Neural cell (in vitro differentiated cells): ENCODE results near the gene AKAP9. TPM values are rescaled to one million over a fixed set of nuclear protein-coding genes. Genes with fewer than 3 reads are reported as not detected.

Experiments
- H2AFZ ChIP-seq: fragments of 200-600, 300-800 bp; sonication (generic), shearing (Covaris generic); 2 replicates; pipeline ENCODE4 v1.6.0; 2014; ENCODE audit warnings: low read depth, mild to moderate bottlenecking, antibody characterized with exemption, low read length, moderate library complexity
- H3F3A ChIP-seq: fragments of 200-600 bp; shearing (Covaris generic); 2 replicates; pipeline ENCODE4 v1.6.1; 2016; ENCODE audit warnings: mild to moderate bottlenecking, moderate library complexity, mixed read lengths, antibody characterized with exemption, low read length; ENCODE audit not compliant: insufficient read depth, poor library complexity, severe bottlenecking
- H3K27ac ChIP-seq: fragments of 200-600, 300-800 bp; sonication (generic), shearing (Covaris generic); 2 replicates; pipeline ENCODE4 v1.5.1; 2014; ENCODE audit warnings: mild to moderate bottlenecking, low read length, moderate library complexity
- H3K27me3 ChIP-seq: fragments of 300-800, 200-600 bp; sonication (generic), shearing (Covaris generic); 2 replicates; pipeline ENCODE4 v1.6.0; 2014; ENCODE audit warnings: mild to moderate bottlenecking, low read depth, low read length, moderate library complexity; ENCODE audit not compliant: insufficient read depth
- H3K36me3 ChIP-seq: fragments of 300-800, 200-600 bp; sonication (generic), shearing (Covaris generic); 2 replicates; pipeline ENCODE4 v1.5.1; 2014; ENCODE audit warnings: mild to moderate bottlenecking, antibody characterized with exemption, low read length, moderate library complexity; ENCODE audit not compliant: insufficient read depth
- H3K4me2 ChIP-seq: fragments of 300-800, 200-600 bp; sonication (generic), shearing (Covaris generic); 2 replicates; pipeline ENCODE4 v1.6.0; 2014; ENCODE audit warnings: mild to moderate bottlenecking, low read length
- H3K4me3 ChIP-seq: fragments of 300-800, 200-600 bp; sonication (generic), shearing (Covaris generic); 2 replicates; pipeline ENCODE4 v1.5.1; 2014; ENCODE audit warnings: mild to moderate bottlenecking, low read length, moderate library complexity
- H3K79me2 ChIP-seq: fragments of 200-600 bp; shearing (Covaris generic); replicated peaks from 2 replicates; pipeline ENCODE4 v1.6.0; 2014; ENCODE audit warnings: mild to moderate bottlenecking, low read length, moderate library complexity; ENCODE audit not compliant: insufficient read depth
- H3K9ac ChIP-seq: fragments of 300-800, 200-600 bp; sonication (generic), shearing (Covaris generic); 2 replicates; pipeline ENCODE4 v1.6.1; 2016; ENCODE audit warnings: mild to moderate bottlenecking, low read length, mixed read lengths
- H3K9me2 ChIP-seq: fragments of 200-600 bp; shearing (Covaris generic); 2 replicates; pipeline ENCODE4 v1.6.1; 2016; ENCODE audit warnings: mild to moderate bottlenecking, low read length, mixed read lengths; ENCODE audit not compliant: insufficient read depth
- H3K9me3 ChIP-seq: fragments of 200-600, 300-800 bp; sonication (generic), shearing (Covaris generic); 2 replicates; pipeline ENCODE4 v1.6.1; 2016; ENCODE audit warnings: mild to moderate bottlenecking, mixed run types, low read length, moderate library complexity, mixed read lengths
- H4K20me1 ChIP-seq: fragments of 200-600 bp; shearing (Covaris generic); 2 replicates; pipeline ENCODE4 v1.6.1; 2016; ENCODE audit warnings: mild to moderate bottlenecking, mixed run types; ENCODE audit not compliant: insufficient read depth
- EP300 ChIP-seq: fragments of 450-650 bp; conservative IDR thresholded peaks from 2 replicates; pipeline ENCODE4 v1.6.1; 2014; ENCODE audit warnings: antibody characterized with exemption, mild to moderate bottlenecking, moderate library complexity; ENCODE audit not compliant: poor library complexity, severe bottlenecking
- EZH2 ChIP-seq: fragments of 200-600, 300-800 bp; shearing (Covaris generic), sonication (generic); IDR thresholded peaks from 2 replicates; pipeline ENCODE4 v1.6.1; 2014; ENCODE audit warnings: antibody characterized with exemption, low read length, borderline replicate concordance, mild to moderate bottlenecking; ENCODE audit not compliant: insufficient read depth, poor library complexity, severe bottlenecking
- MXI1 ChIP-seq: fragments of 450-650 bp; conservative IDR thresholded peaks from 2 replicates; pipeline ENCODE4 v1.6.1; 2014; ENCODE audit warnings: antibody characterized with exemption, mild to moderate bottlenecking; ENCODE audit not compliant: poor library complexity, severe bottlenecking
- POLR2AphosphoS5 ChIP-seq: IDR thresholded peaks from 2 replicates; pipeline ENCODE4 v1.6.1; 2012
- RAD21 ChIP-seq: fragments of 450-650 bp; conservative IDR thresholded peaks from 2 replicates; pipeline ENCODE4 v1.6.1; 2014; ENCODE audit warnings: antibody characterized with exemption, mild to moderate bottlenecking, moderate library complexity
- SMC3 ChIP-seq: fragments of 450-650 bp; conservative IDR thresholded peaks from 2 replicates; pipeline ENCODE4 v1.6.1; 2014; ENCODE audit warnings: antibody characterized with exemption, mild to moderate bottlenecking, moderate library complexity; ENCODE audit not compliant: poor library complexity
- TAF1 ChIP-seq: IDR thresholded peaks from 2 replicates; pipeline ENCODE4 v1.6.1; 2012; ENCODE audit warnings: low read depth
- polyA plus RNA-seq: library from polyadenylated mRNA; depleted of rRNA; stranded (reverse); fragments of >200 nt; gene quantifications from 2 replicates; pipeline ENCODE4 v1.2.3, GENCODE V29; 2014
- TF ChIP-seq, protein P1 (sequence below): IDR thresholded peaks from 2 replicates; pipeline ENCODE4 v1.6.1; 2012; ENCODE audit warnings: borderline replicate concordance
- TF ChIP-seq, protein P2 (sequence below): fragments of 450-650 bp; IDR thresholded peaks from 2 replicates; pipeline ENCODE4 v1.5.1; 2014; ENCODE audit warnings: antibody characterized with exemption, mild to moderate bottlenecking, moderate library complexity; ENCODE audit not compliant: poor library complexity, severe bottlenecking

AKAP9 gene
- polyA plus RNA-seq, 1 donor from 2014 or later: 120 TPM

DNA sequence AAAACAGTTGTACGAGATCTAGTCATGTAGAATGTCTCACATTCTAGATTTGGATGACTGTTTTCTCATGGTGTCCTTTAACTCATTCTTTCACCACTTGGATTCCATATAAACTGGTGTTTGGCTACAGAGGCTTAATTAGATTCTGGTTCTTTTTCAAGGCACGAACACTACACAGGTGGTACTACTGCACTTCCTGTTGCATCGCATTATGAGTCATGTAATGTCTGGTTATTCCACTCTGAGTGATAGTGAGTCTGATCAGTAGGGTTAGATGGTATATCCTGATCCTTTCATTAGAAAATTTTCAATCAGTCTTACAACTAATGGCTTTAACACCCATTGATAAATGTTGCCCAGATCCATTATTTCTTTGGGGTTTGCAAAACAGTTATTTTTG is 11.2 kb upstream of the AKAP9 start:
- no peak for TF ChIP-seq MXI1
- TF ChIP-seq, protein P1, sequence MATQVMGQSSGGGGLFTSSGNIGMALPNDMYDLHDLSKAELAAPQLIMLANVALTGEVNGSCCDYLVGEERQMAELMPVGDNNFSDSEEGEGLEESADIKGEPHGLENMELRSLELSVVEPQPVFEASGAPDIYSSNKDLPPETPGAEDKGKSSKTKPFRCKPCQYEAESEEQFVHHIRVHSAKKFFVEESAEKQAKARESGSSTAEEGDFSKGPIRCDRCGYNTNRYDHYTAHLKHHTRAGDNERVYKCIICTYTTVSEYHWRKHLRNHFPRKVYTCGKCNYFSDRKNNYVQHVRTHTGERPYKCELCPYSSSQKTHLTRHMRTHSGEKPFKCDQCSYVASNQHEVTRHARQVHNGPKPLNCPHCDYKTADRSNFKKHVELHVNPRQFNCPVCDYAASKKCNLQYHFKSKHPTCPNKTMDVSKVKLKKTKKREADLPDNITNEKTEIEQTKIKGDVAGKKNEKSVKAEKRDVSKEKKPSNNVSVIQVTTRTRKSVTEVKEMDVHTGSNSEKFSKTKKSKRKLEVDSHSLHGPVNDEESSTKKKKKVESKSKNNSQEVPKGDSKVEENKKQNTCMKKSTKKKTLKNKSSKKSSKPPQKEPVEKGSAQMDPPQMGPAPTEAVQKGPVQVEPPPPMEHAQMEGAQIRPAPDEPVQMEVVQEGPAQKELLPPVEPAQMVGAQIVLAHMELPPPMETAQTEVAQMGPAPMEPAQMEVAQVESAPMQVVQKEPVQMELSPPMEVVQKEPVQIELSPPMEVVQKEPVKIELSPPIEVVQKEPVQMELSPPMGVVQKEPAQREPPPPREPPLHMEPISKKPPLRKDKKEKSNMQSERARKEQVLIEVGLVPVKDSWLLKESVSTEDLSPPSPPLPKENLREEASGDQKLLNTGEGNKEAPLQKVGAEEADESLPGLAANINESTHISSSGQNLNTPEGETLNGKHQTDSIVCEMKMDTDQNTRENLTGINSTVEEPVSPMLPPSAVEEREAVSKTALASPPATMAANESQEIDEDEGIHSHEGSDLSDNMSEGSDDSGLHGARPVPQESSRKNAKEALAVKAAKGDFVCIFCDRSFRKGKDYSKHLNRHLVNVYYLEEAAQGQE: no peak
- TF ChIP-seq POLR2AphosphoS5: no peak
- TF ChIP-seq EZH2: no peak
- TF ChIP-seq TAF1: no peak
- no peak for TF ChIP-seq EP300
- TF ChIP-seq RAD21: no peak
- TF ChIP-seq SMC3: no peak
- Histone ChIP-seq H3K9me3 (no peaks in the 10 kb centered on the region), H3K27me3 (no peaks in the 10 kb centered on the region), H4K20me1 (no peaks in the 10 kb centered on the region), H3K27ac (no peak overlapping the region), H3K36me3 (no peaks in the 10 kb centered on the region), H3K9me2 (no peaks in the 10 kb centered on the region), H3K9ac (no peak overlapping the region), H3K4me2 (no peak overlapping the region), H2AFZ (no peak overlapping the region), H3F3A (no peaks in the 10 kb centered on the region), H3K79me2 (no peaks in the 10 kb centered on the region), H3K4me3 (no peak overlapping the region)

DNA sequence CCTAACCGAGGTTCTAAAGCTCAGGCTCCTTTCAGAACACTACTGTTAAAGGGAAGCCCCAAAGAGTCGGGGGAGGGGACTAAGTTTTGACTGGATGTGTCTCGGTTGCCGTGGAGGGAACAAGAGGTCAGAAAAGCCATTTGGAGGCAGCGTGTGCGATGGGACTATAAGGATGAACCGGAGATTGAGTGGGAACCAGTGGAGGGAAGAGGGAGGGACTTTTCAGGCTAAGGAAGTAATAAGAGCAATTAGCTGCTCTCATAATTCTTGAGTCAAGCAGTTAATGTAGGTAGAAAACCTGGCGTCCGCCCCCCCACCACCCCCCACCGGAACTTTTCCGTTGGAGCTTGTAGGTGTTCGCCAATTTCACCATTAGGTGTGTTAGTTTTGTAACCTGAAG is 491 bp upstream of the AKAP9 start:
- H3K79me2 ChIP-seq: peaks cover 36% of the 10 kb centered on the region
- peak overlapping the region; percentile 97 for H3K4me3 ChIP-seq
- no peaks in the 10 kb centered on the region for H3K27me3 ChIP-seq
- H2AFZ ChIP-seq: peak overlapping the region; percentile 93
- H3K9me3 ChIP-seq: no peaks in the 10 kb centered on the region
- peak overlapping the region; percentile 98 for H3K9ac ChIP-seq
- H3K4me2 ChIP-seq: peak overlapping the region; percentile 77
- no peaks in the 10 kb centered on the region for H3F3A ChIP-seq
- TF ChIP-seq, protein P2, sequence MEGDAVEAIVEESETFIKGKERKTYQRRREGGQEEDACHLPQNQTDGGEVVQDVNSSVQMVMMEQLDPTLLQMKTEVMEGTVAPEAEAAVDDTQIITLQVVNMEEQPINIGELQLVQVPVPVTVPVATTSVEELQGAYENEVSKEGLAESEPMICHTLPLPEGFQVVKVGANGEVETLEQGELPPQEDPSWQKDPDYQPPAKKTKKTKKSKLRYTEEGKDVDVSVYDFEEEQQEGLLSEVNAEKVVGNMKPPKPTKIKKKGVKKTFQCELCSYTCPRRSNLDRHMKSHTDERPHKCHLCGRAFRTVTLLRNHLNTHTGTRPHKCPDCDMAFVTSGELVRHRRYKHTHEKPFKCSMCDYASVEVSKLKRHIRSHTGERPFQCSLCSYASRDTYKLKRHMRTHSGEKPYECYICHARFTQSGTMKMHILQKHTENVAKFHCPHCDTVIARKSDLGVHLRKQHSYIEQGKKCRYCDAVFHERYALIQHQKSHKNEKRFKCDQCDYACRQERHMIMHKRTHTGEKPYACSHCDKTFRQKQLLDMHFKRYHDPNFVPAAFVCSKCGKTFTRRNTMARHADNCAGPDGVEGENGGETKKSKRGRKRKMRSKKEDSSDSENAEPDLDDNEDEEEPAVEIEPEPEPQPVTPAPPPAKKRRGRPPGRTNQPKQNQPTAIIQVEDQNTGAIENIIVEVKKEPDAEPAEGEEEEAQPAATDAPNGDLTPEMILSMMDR: no peak
- TF ChIP-seq, protein P1: no peak
- no peak for TF ChIP-seq MXI1
- no peak for TF ChIP-seq SMC3
- no peak for TF ChIP-seq POLR2AphosphoS5
- no peak for TF ChIP-seq RAD21
- TF ChIP-seq EZH2: no peak
- no peak for TF ChIP-seq EP300
- no peak for TF ChIP-seq TAF1
- H3K36me3 ChIP-seq: no peaks in the 10 kb centered on the region
- H4K20me1 ChIP-seq: no peaks in the 10 kb centered on the region
- no peaks in the 10 kb centered on the region for H3K9me2 ChIP-seq
- H3K27ac ChIP-seq: peak overlapping the region; percentile 98
